ENCODE measurements around the gene SSR2. TPM values are rescaled to one million over a fixed set of nuclear protein-coding genes. Genes with fewer than 3 reads are reported as not detected.

Gene SSR2
- total RNA-seq, 6 donors from 2014 or later, result 66.0 to 395 (median 228) TPM

DNA sequence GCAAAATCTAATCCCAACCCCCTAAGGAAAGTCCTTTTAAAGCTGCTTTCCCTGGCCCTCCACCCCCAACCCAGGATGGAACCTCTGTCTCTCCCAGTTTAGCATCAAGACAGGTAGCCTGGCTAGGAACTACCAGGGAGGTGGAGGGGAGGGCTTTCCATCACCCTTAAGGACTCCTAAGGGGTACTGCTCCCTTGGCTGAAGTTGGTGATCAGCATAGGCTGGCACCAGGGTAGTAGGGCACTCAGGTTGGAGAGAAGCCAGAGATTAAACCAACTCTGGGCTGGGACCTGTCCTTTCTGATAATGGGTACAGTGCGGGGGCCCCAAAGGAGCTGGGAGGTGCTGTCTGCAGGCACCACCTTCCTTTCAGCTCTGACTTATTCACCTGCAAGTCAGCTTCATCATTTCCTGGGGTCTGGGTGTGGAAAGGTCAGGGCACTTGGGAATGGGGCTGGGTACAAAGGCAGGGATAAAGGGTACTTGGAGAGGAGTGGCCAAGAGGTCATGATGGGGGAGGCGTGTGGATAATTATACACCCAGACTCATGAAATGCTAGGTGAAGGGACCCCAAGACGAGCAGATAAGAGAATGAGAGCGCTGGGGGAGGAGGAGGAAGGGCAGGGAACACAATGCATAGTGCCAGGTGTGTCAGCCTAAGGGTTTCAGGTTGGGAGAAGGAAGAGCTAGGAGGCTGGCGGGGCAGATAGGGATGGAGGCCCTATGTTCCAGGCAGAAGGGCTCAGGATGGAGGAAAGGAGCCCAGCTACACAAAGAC lies 43.6 kb downstream of the SSR2 start:
- H3K4me1 ChIP-seq, result peaks cover 68 to 86% (median 83%) of the 10 kb centered on the region in 4 donors
- no peaks in the 10 kb centered on the region for H3K9me3 ChIP-seq
- peak overlapping the region; percentile 60 to 97 (median 66) for H3K4me3 ChIP-seq
- 0 to 1% methylated on average over 5 of the region's 5 CpGs for WGBS, 2 donors
- H3K27me3 ChIP-seq, result no peaks in the 10 kb centered on the region
- DNase-seq (no peak), ATAC-seq (ENCODE audit: low FRiP score in 2 of 2) (peak in 1 of 2 donors; percentile 1)
- peaks cover 0 to 5% (median 0%) of the 10 kb centered on the region in 4 donors for H3K36me3 ChIP-seq
- H3K27ac ChIP-seq, result peak overlapping the region; percentile 85 to 100 (median 98)
- TF ChIP-seq POLR2A (IDR thresholded peaks at IDR 0.05) (no peak), POLR2AphosphoS5 (IDR thresholded peaks at IDR 0.05) (no peak), EP300 (IDR thresholded peaks at IDR 0.05) (no peak)
- TF ChIP-seq, protein P1, sequence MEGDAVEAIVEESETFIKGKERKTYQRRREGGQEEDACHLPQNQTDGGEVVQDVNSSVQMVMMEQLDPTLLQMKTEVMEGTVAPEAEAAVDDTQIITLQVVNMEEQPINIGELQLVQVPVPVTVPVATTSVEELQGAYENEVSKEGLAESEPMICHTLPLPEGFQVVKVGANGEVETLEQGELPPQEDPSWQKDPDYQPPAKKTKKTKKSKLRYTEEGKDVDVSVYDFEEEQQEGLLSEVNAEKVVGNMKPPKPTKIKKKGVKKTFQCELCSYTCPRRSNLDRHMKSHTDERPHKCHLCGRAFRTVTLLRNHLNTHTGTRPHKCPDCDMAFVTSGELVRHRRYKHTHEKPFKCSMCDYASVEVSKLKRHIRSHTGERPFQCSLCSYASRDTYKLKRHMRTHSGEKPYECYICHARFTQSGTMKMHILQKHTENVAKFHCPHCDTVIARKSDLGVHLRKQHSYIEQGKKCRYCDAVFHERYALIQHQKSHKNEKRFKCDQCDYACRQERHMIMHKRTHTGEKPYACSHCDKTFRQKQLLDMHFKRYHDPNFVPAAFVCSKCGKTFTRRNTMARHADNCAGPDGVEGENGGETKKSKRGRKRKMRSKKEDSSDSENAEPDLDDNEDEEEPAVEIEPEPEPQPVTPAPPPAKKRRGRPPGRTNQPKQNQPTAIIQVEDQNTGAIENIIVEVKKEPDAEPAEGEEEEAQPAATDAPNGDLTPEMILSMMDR (IDR thresholded peaks at IDR 0.05), result no peak

DNA sequence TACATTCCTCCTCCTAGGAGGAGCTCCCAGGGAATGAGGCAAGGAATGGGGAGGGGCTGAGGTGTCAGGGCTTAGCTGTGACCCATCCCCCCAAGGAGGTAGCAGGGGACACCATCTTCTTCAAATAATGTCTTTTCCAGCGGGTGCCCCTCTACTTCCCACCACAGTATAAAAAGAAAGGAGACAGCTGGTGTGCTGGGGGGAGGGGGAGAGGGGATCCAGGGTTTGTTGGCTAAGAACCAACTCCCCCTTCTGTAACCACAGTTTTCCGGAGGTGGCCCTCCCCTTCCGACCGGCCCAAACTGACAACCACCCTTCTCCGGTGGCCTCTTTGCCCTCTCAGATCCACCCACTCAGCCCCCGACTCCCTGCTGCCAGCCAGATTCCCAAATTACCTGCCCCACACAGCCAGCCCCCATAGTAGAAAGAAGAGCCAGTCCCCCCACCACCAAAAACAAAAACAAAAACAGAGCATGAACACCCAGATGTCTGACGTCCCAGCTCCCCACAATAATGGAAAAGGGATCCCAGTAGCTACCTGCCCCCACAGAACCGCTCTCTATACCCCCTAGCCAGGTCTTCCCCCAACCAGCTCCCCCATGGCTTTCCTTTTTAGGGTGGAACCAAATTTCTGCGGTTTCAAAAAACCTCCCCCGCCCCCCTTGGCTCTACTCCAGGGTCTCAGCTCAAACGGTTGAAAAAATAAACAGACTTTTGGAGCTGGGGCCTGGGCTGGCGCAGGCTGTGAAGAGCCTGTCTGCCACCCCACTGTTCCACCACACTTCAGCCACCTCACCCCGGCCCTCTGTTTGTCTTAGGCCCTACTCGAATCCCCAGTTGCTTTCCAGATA lies 44.5 kb downstream of the SSR2 start:
- H3K36me3 ChIP-seq, result peaks cover 0 to 5% (median 0%) of the 10 kb centered on the region in 4 donors
- WGBS, 2 donors, result 1% methylated on average over 14 of the region's 14 CpGs
- ATAC-seq (ENCODE audit: low FRiP score in 2 of 2) (peak; percentile 20 to 47), DNase-seq (peak in 1 of 2 donors; percentile 71)
- peak overlapping the region; percentile 60 to 97 (median 66) for H3K4me3 ChIP-seq
- no peaks in the 10 kb centered on the region for H3K9me3 ChIP-seq
- peaks cover 68 to 86% (median 83%) of the 10 kb centered on the region in 4 donors for H3K4me1 ChIP-seq
- TF ChIP-seq POLR2AphosphoS5 (IDR thresholded peaks at IDR 0.05), result peak in 1 of 2 donors; percentile 3
- no peak for TF ChIP-seq EP300 (IDR thresholded peaks at IDR 0.05)
- TF ChIP-seq, protein P1 (IDR thresholded peaks at IDR 0.05), result no peak
- TF ChIP-seq POLR2A (IDR thresholded peaks at IDR 0.05), result peak in 1 of 4 donors; percentile 43
- H3K27ac ChIP-seq, result peak overlapping the region; percentile 85 to 100 (median 98)
- H3K27me3 ChIP-seq, result no peaks in the 10 kb centered on the region

DNA sequence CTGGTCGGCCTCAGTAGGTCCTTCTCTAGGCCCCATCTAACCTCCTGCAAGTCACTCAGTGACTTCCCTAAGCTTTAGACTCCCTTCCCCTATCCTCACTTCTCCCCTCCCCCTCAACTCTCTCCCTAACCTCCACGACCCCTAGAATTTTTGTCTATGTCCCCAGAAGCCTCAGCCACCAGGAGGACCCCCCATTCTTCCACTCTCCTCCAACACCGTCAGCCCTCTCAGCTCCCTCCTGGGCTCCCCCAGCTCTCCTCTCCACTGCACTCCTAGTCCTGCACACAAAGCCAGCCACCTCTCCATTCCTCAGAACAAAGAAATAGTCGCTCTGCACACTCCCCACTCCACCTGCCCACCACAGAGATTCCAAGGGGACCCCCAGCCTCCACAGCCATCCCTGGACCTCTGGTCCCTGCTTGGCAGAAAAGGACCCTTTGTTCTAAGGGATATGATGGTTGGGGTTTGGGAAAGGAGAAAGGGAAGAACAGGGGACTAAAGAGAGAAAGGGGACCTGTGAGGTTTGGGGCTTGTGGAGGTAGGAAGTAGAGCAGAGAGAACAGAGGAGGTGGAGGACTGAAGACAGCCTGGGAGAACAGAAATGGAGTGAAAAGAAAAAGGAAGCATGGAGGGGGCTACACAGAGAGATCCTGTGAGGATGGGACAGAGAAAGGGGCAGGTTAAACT lies 45.2 kb downstream of the SSR2 start:
- Histone ChIP-seq H3K4me1 (peaks cover 68 to 86% (median 83%) of the 10 kb centered on the region in 4 donors), H3K9me3 (no peaks in the 10 kb centered on the region), H3K27me3 (no peaks in the 10 kb centered on the region), H3K4me3 (peak overlapping the region; percentile 60 to 97 (median 66)), H3K27ac (peak overlapping the region; percentile 85 to 100 (median 98)), H3K36me3 (peaks cover 0 to 5% (median 0%) of the 10 kb centered on the region in 4 donors)
- WGBS, 2 donors, result 8 to 14% methylated on average over 4 of the region's 4 CpGs
- TF ChIP-seq POLR2AphosphoS5 (IDR thresholded peaks at IDR 0.05), result no peak
- TF ChIP-seq EP300 (IDR thresholded peaks at IDR 0.05), result no peak
- TF ChIP-seq POLR2A (IDR thresholded peaks at IDR 0.05), result no peak
- TF ChIP-seq, protein P1 (IDR thresholded peaks at IDR 0.05), result no peak
- no peak for ATAC-seq (ENCODE audit: low FRiP score in 2 of 2)
- DNase-seq, result no peak

DNA sequence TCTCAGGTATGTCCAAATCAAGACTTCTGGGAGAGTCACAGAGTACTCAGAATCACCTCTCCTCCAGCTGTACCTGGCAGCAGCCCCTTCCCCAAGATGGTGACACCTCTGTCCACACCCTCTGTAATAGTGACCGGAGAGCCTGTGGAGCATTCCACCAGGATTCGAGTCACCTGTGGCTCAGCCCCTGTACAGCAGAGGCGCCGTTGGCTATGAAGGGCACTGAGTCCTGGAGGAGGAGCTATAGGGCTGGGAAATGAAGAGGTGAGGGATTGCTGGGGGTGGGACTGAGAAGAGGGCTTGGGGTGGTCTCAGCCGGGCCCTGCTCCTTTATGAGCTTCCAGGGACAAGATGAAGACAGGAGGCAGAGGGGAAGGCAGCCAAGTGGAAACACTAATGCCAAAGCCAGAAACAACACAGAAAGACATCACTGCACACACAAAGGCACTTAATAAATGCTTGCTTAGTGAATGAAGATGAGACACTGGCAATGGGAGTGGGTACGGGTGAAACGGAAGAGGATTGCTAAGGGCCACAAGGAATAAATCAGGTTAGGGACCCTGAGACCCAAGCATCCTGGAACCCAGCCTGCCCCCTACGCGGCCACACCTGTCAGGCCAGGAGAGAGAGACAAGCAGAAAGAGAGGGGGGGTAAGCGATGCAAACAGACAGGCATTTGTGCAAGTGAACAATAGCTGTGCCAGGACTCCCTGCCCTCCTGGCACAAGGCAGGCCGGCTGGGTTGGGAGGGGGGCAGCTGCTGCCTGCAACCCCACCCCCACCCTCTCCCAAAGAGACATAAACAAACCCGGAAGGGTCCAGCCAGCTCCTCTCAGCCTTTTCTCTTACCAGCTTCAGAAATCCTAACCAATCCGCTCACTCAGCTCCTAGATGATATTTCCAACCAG lies 46.3 kb downstream of the SSR2 start:
- Histone ChIP-seq H3K27ac (peak overlapping the region; percentile 85 to 100 (median 98)), H3K4me3 (peak overlapping the region in 3 of 4 donors; percentile 66 to 97 (median 66)), H3K4me1 (peaks cover 68 to 86% (median 83%) of the 10 kb centered on the region in 4 donors), H3K9me3 (no peaks in the 10 kb centered on the region), H3K36me3 (peaks cover 0 to 6% (median 0%) of the 10 kb centered on the region in 4 donors), H3K27me3 (no peaks in the 10 kb centered on the region)
- TF ChIP-seq, protein P1 (IDR thresholded peaks at IDR 0.05), result no peak
- TF ChIP-seq POLR2AphosphoS5 (IDR thresholded peaks at IDR 0.05) (no peak), EP300 (IDR thresholded peaks at IDR 0.05) (no peak), POLR2A (IDR thresholded peaks at IDR 0.05) (no peak)
- WGBS, 2 donors, result 19 to 30% methylated on average over 12 to 13 of the region's 13 CpGs
- ATAC-seq (ENCODE audit: low FRiP score in 2 of 2) (no peak), DNase-seq (peak in 1 of 2 donors; percentile 32)

Measured in upper lobe of left lung (tissue), 6 donors.